Activated B cell treated with CpG ODN at 0.5 μM for 24 hours (primary cell): ENCODE results near the gene ANKS1B. TPM values are rescaled to one million over a fixed set of nuclear protein-coding genes. Genes with fewer than 3 reads are reported as not detected.

ENCODE experiments used
- ATAC-seq: fragments of 200-7000 bp; cut with Tn5 transposase; one replicate; pipeline ENCODE4 v1.10.0; 2021; ENCODE audit warnings: low read depth, mild to moderate bottlenecking, moderate library complexity
- CTCF ChIA-PET: fragments of 350-600 bp; sonication (Branson Sonifier 250); formaldehyde crosslinking; loops from one replicate; lab custom pipeline; 2021; ENCODE audit warnings: antibody characterized with exemption; lab: Charles Lee
- POLR2A ChIA-PET: fragments of 350-600 bp; sonication (Branson Sonifier 250); formaldehyde crosslinking; loops from one replicate; lab custom pipeline; 2021; ENCODE audit warnings: antibody characterized with exemption; lab: Charles Lee
- DNase-seq: peaks from one replicate; pipeline ENCODE4 v3.0.0; 2022
- H3K27ac Mint-ChIP-seq: one replicate; pipeline ENCODE4 v1.8.0; 2020; ENCODE audit warnings: mixed read lengths
- H3K27me3 Mint-ChIP-seq: one replicate; pipeline ENCODE4 v1.8.0; 2021; ENCODE audit warnings: mixed read lengths
- H3K36me3 Mint-ChIP-seq: one replicate; pipeline ENCODE4 v1.8.0; 2021; ENCODE audit warnings: low read depth, mixed read lengths
- H3K4me1 Mint-ChIP-seq: one replicate; pipeline ENCODE4 v1.8.0; 2021; ENCODE audit warnings: mixed read lengths
- H3K4me3 Mint-ChIP-seq: one replicate; pipeline ENCODE4 v1.8.0; 2020; ENCODE audit warnings: mild to moderate bottlenecking, mixed read lengths
- H3K9me3 Mint-ChIP-seq: one replicate; pipeline ENCODE4 v1.8.0; 2020; ENCODE audit warnings: mixed read lengths
- CTCF ChIP-seq: fragments of 200-600 bp; IDR thresholded peaks from one replicate; pipeline ENCODE4 v1.8.0; 2022; ENCODE audit warnings: antibody characterized with exemption, mild to moderate bottlenecking
- intact Hi-C: fragments of 100-400 bp; cut with micrococcal nuclease; formaldehyde crosslinking; loops from one replicate; pipeline ENCODE4 v1.15.1; 2024
- total RNA-seq: library from RNA; stranded (reverse); gene quantifications from 2 replicates; pipeline ENCODE4 v1.2.3, GENCODE V29; 2022

Gene ANKS1B
- total RNA-seq, 1 donor from 2014 or later, result not detected

- Mint-ChIP-seq H3K27ac (no peak overlapping the region), H3K27me3 (no peaks in the 10 kb centered on the region), H3K4me3 (no peak overlapping the region), H3K4me1 (no peaks in the 10 kb centered on the region), H3K9me3 (no peaks in the 10 kb centered on the region), H3K36me3 (no peaks in the 10 kb centered on the region)
- DNase-seq (no peak), ATAC-seq (no peak)
- no peak for TF ChIP-seq CTCF
- intact Hi-C loops, result no loop called here
- POLR2A ChIA-PET, result no interaction called here
- CTCF ChIA-PET, result no interaction called here
These were observed 927.1 kb downstream of the ANKS1B start for GRCh38 chr12:99057670-99058069.

- DNase-seq, result no peak
- CTCF ChIA-PET, result no interaction called here
- TF ChIP-seq CTCF, result no peak
- POLR2A ChIA-PET, result no interaction called here
- no peak for ATAC-seq
- Mint-ChIP-seq H3K4me1 (no peaks in the 10 kb centered on the region), H3K9me3 (no peaks in the 10 kb centered on the region), H3K27me3 (no peaks in the 10 kb centered on the region), H3K4me3 (no peak overlapping the region), H3K36me3 (no peaks in the 10 kb centered on the region), H3K27ac (no peak overlapping the region)
- intact Hi-C loops, result no loop called here
These were observed 928.5 kb downstream of the ANKS1B start for GRCh38 chr12:99056186-99056585.

GRCh38 chr12:99055299-99055698 is 929.4 kb downstream of the ANKS1B start:
- POLR2A ChIA-PET, result no interaction called here
- no peak overlapping the region for H3K4me3 Mint-ChIP-seq
- H3K27me3 Mint-ChIP-seq, result no peaks in the 10 kb centered on the region
- intact Hi-C loops, result no loop called here
- H3K27ac Mint-ChIP-seq, result no peak overlapping the region
- H3K4me1 Mint-ChIP-seq, result no peaks in the 10 kb centered on the region
- no peaks in the 10 kb centered on the region for H3K36me3 Mint-ChIP-seq
- CTCF ChIA-PET, result interaction anchor here (1.0 kb wide), 1 partner anchor 11 kb away, joined by 3 read pairs; no protein-coding TSS in a partner anchor
- no peak for DNase-seq
- no peaks in the 10 kb centered on the region for H3K9me3 Mint-ChIP-seq
- ATAC-seq, result no peak
- no peak for TF ChIP-seq CTCF

- Mint-ChIP-seq H3K27ac (no peak overlapping the region), H3K4me1 (no peaks in the 10 kb centered on the region), H3K4me3 (no peak overlapping the region), H3K9me3 (no peaks in the 10 kb centered on the region), H3K27me3 (no peaks in the 10 kb centered on the region), H3K36me3 (no peaks in the 10 kb centered on the region)
- ChIA-PET POLR2A (no interaction called here), CTCF (interaction anchor here (1.0 kb wide), 1 partner anchor 10 kb away, joined by 3 read pairs; no protein-coding TSS in a partner anchor)
- intact Hi-C loops, result no loop called here
- no peak for TF ChIP-seq CTCF
- ATAC-seq (no peak), DNase-seq (no peak)
These were observed 930.1 kb downstream of the ANKS1B start for GRCh38 chr12:99054601-99055128.

- no peaks in the 10 kb centered on the region for H3K4me1 Mint-ChIP-seq
- H3K9me3 Mint-ChIP-seq, result no peaks in the 10 kb centered on the region
- DNase-seq (no peak), ATAC-seq (no peak)
- intact Hi-C loops, result no loop called here
- no peaks in the 10 kb centered on the region for H3K36me3 Mint-ChIP-seq
- ChIA-PET CTCF (no interaction called here), POLR2A (no interaction called here)
- H3K4me3 Mint-ChIP-seq, result no peak overlapping the region
- TF ChIP-seq CTCF, result no peak
- no peaks in the 10 kb centered on the region for H3K27me3 Mint-ChIP-seq
- H3K27ac Mint-ChIP-seq, result no peak overlapping the region
These were observed 930.9 kb downstream of the ANKS1B start for GRCh38 chr12:99053616-99054362.
